SIG-M5 (cell line): ENCODE measurements around the gene PYDC1.
A peak's percentile ranks its signal among the peaks of the same experiment; 100 is the strongest.
"Not testable (repeated sequence)": the region's sequence is repeated elsewhere in the genome, so short reads cannot be mapped to it uniquely, and the experiment has no call there.

Source experiments
- DNase-seq: peaks from one replicate; lab custom pipeline; 2025; lab: John Stamatoyannopoulos, UW

Gene PYDC1

GRCh38 chr16:31179219-31179746, 37.7 kb downstream of the PYDC1 start:
- no peak for DNase-seq

- peak; percentile 43 for DNase-seq
These were observed 39.8 kb downstream of the PYDC1 start for GRCh38 chr16:31177136-31177535.

GRCh38 chr16:31170048-31170447, 46.9 kb downstream of the PYDC1 start:
- not testable (repeated sequence) for DNase-seq

GRCh38 chr16:31168848-31169247, 48.1 kb downstream of the PYDC1 start:
- DNase-seq, result no peak

DNA sequence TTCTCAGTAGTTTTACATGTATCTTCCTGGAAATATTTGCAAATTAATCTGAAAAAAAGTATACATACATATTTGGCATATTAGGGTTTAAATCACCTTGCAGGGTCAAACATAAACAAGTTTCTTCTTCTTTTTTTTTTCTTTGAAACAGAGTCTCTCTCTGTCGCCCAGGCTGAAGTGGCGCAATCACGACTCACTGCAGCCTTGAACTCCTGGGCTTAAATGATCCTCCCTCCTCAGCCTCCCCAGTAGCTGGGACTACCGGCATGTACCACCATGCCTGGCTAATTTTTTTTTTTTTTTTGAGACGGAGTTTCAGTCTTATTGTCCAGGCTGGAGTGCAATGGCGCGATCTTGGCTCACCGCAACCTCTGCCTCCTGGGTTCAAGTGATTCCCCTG, 49.6 kb downstream of the PYDC1 start:
- DNase-seq, result no peak
